HG03571 (cell line): ENCODE measurements around the gene SGCA.

ENCODE experiments used
- ATAC-seq: cut with Tn5 transposase; IDR thresholded peaks from one replicate; pipeline ENCODE4 v1.9.1; 2021; ENCODE audit not compliant: unreplicated experiment

Gene SGCA

GRCh38 chr17:50149091-50149416 lies 16.8 kb upstream of the SGCA start:
- ATAC-seq, result no peak

- no peak for ATAC-seq
Observed at GRCh38 chr17:50149417-50150353, 16.1 kb upstream of the SGCA start.

GRCh38 chr17:50150354-50151040 lies 15.3 kb upstream of the SGCA start, which contains the start of gene PPP1R9B:
Gene PPP1R9B (minus strand): TSS chr17:50150677. CDS start chr17:50150513, 164 bp downstream.
- no peak for ATAC-seq

- no peak for ATAC-seq
Observed at GRCh38 chr17:50151041-50151936, 14.5 kb upstream of the SGCA start.

- no peak for ATAC-seq
Observed at GRCh38 chr17:50151937-50152547, 13.8 kb upstream of the SGCA start.

GRCh38 chr17:50152736-50153135 lies 13.1 kb upstream of the SGCA start:
- ATAC-seq, result no peak

- ATAC-seq, result no peak
Observed at GRCh38 chr17:50153650-50154575, 11.9 kb upstream of the SGCA start.

GRCh38 chr17:50154604-50155003 lies 11.2 kb upstream of the SGCA start:
- ATAC-seq, result no peak

- ATAC-seq, result no peak
Observed at GRCh38 chr17:50155115-50155819, 10.5 kb upstream of the SGCA start.

- ATAC-seq, result no peak
Observed at GRCh38 chr17:50157891-50158290, 7.9 kb upstream of the SGCA start.

GRCh38 chr17:50161023-50161910 lies 4.5 kb upstream of the SGCA start:
- peak; percentile 58 for ATAC-seq

- ATAC-seq, result no peak
Observed at GRCh38 chr17:50161911-50162288, 3.9 kb upstream of the SGCA start.

GRCh38 chr17:50162466-50163254 lies 3.1 kb upstream of the SGCA start:
- ATAC-seq, result no peak

GRCh38 chr17:50163843-50164696 lies 1.7 kb upstream of the SGCA start:
- no peak for ATAC-seq

GRCh38 chr17:50164697-50164988 lies 1.2 kb upstream of the SGCA start:
- ATAC-seq, result no peak

GRCh38 chr17:50165066-50165465 lies 739 bp upstream of the SGCA start:
- ATAC-seq, result no peak

- ATAC-seq, result no peak
Observed at GRCh38 chr17:50165466-50165865, 339 bp upstream of the SGCA start.
